NB4 (cell line): Measurements from ENCODE around the gene SLIT1.

ENCODE experiments used
- CTCF ChIP-seq: IDR thresholded peaks from one replicate; pipeline ENCODE4 v1.5.1; 2012; ENCODE audit warnings: low read depth, low read length
- MYC ChIP-seq: IDR thresholded peaks from 2 replicates; pipeline ENCODE4 v1.6.1; 2011; ENCODE audit warnings: low read depth, low read length
- POLR2A ChIP-seq: IDR thresholded peaks from 2 replicates; pipeline ENCODE4 v1.6.1; 2011; ENCODE audit warnings: mild to moderate bottlenecking; ENCODE audit not compliant: insufficient read length; ENCODE audit errors: extremely low read depth

DNA sequence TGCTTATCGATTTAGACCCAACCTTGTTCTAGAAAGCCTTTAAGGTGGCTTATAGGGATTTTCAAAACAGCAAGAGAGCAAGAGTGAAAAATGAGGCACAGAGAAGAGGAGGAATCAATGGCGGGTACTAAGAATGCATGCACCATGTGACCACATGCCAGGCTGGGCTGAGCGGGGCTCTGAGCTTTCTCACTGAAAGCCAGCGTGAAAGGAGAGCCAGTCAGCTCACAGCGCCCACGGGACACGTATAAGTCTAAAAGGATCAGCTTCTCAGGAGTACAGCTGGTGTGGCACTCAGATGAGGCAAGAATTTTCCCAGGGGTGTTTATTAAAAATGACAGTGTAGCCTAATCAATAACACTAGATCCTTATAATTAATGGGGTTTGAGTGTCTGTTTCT lies 114.3 kb downstream of the SLIT1 start:
- TF ChIP-seq CTCF = no peak
- no peak for TF ChIP-seq POLR2A
- TF ChIP-seq MYC = no peak
